ENCODE measurements around the gene IKZF2.

Gene IKZF2

GRCh38 chr2:212984129-212984528, 167.3 kb downstream of the IKZF2 start:
- no peak for DNase-seq
- TF ChIP-seq, protein P1, sequence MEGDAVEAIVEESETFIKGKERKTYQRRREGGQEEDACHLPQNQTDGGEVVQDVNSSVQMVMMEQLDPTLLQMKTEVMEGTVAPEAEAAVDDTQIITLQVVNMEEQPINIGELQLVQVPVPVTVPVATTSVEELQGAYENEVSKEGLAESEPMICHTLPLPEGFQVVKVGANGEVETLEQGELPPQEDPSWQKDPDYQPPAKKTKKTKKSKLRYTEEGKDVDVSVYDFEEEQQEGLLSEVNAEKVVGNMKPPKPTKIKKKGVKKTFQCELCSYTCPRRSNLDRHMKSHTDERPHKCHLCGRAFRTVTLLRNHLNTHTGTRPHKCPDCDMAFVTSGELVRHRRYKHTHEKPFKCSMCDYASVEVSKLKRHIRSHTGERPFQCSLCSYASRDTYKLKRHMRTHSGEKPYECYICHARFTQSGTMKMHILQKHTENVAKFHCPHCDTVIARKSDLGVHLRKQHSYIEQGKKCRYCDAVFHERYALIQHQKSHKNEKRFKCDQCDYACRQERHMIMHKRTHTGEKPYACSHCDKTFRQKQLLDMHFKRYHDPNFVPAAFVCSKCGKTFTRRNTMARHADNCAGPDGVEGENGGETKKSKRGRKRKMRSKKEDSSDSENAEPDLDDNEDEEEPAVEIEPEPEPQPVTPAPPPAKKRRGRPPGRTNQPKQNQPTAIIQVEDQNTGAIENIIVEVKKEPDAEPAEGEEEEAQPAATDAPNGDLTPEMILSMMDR (IDR thresholded peaks at IDR 0.05; ENCODE audit: low read length): no peak
- TF ChIP-seq EZH2phosphoT487 (IDR thresholded peaks at IDR 0.05; ENCODE audit: low read length) (no peak), EZH2 (optimal IDR thresholded peaks at IDR 0.05; ENCODE audit: low read depth, low read length) (no peak)
- H3K4me2 ChIP-seq (ENCODE audit: low read depth, low read length): no peak overlapping the region
- no peaks in the 10 kb centered on the region for H3K79me2 ChIP-seq (ENCODE audit: low read length)
- no peaks in the 10 kb centered on the region for H3K4me1 ChIP-seq (ENCODE audit: low read length)
- H2AFZ ChIP-seq (ENCODE audit: low read length): no peak overlapping the region
- H3K27me3 ChIP-seq (replicated peaks; ENCODE audit: insufficient read depth, low read length): no peaks in the 10 kb centered on the region
- H3K4me3 ChIP-seq (ENCODE audit: low read length): no peak overlapping the region
- no peaks in the 10 kb centered on the region for H3F3A ChIP-seq (ENCODE audit: insufficient read depth, low read length)
- H3K36me3 ChIP-seq (replicated peaks; ENCODE audit: insufficient read depth, low read length): no peaks in the 10 kb centered on the region
- H3K27ac ChIP-seq (ENCODE audit: low read length): no peak overlapping the region
- no peak overlapping the region for H3K9ac ChIP-seq (ENCODE audit: low read length)
- no peaks in the 10 kb centered on the region for H3K9me2 ChIP-seq (replicated peaks; ENCODE audit: insufficient read depth, low read length)
- H3K9me3 ChIP-seq (replicated peaks; ENCODE audit: insufficient read depth, low read length): no peaks in the 10 kb centered on the region
- H4K20me1 ChIP-seq (ENCODE audit: insufficient read depth, low read length): no peaks in the 10 kb centered on the region

- no peaks in the 10 kb centered on the region for H3K36me3 ChIP-seq (replicated peaks; ENCODE audit: insufficient read depth, low read length)
- H3K4me2 ChIP-seq (ENCODE audit: low read depth, low read length): no peak overlapping the region
- no peak for TF ChIP-seq EZH2 (optimal IDR thresholded peaks at IDR 0.05; ENCODE audit: low read depth, low read length)
- TF ChIP-seq, protein P1 (IDR thresholded peaks at IDR 0.05; ENCODE audit: low read length): no peak
- no peak for TF ChIP-seq EZH2phosphoT487 (IDR thresholded peaks at IDR 0.05; ENCODE audit: low read length)
- no peak overlapping the region for H2AFZ ChIP-seq (ENCODE audit: low read length)
- H4K20me1 ChIP-seq (ENCODE audit: insufficient read depth, low read length): no peaks in the 10 kb centered on the region
- H3K4me1 ChIP-seq (ENCODE audit: low read length): no peaks in the 10 kb centered on the region
- no peak overlapping the region for H3K27ac ChIP-seq (ENCODE audit: low read length)
- no peaks in the 10 kb centered on the region for H3K9me2 ChIP-seq (replicated peaks; ENCODE audit: insufficient read depth, low read length)
- no peak overlapping the region for H3K4me3 ChIP-seq (ENCODE audit: low read length)
- no peak for DNase-seq
- H3K79me2 ChIP-seq (ENCODE audit: low read length): no peaks in the 10 kb centered on the region
- no peaks in the 10 kb centered on the region for H3F3A ChIP-seq (ENCODE audit: insufficient read depth, low read length)
- H3K9me3 ChIP-seq (replicated peaks; ENCODE audit: insufficient read depth, low read length): no peaks in the 10 kb centered on the region
- no peaks in the 10 kb centered on the region for H3K27me3 ChIP-seq (replicated peaks; ENCODE audit: insufficient read depth, low read length)
- H3K9ac ChIP-seq (ENCODE audit: low read length): no peak overlapping the region
Measured at GRCh38 chr2:212979799-212980198, 171.6 kb downstream of the IKZF2 start.

DNA sequence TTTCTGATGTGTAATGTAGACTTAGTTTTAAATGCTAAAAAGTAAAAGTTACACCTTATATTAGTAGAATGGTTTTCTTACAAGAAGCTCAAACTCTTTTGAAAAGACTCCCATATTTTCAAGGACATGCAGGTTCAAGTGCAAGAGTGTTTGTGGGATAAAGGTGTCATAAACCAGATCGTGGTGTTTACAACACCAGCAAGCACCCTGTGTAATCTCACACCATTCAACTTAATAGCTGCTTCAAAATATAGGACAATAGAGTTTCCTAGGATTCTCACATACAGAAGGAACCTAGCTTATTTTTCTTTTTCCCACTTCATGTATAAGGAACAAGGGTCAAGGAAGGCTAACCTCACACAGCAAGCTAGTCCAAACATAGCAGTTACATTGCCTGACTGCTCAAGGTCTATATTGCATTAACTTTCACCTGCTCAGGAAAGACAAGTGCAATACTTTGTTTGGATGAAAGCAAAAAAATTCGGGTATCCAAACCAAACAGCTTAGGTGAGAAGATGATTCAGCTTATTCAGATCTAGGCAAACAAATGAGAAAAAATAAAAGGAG, 172.3 kb downstream of the IKZF2 start:
- Histone ChIP-seq H3K9ac (ENCODE audit: low read length) (no peak overlapping the region), H3K79me2 (ENCODE audit: low read length) (no peaks in the 10 kb centered on the region), H3K36me3 (replicated peaks; ENCODE audit: insufficient read depth, low read length) (no peaks in the 10 kb centered on the region), H3K27ac (ENCODE audit: low read length) (no peak overlapping the region), H3K9me2 (replicated peaks; ENCODE audit: insufficient read depth, low read length) (no peaks in the 10 kb centered on the region), H3K9me3 (replicated peaks; ENCODE audit: insufficient read depth, low read length) (no peaks in the 10 kb centered on the region), H3K4me3 (ENCODE audit: low read length) (no peak overlapping the region), H3K4me1 (ENCODE audit: low read length) (no peaks in the 10 kb centered on the region), H3K4me2 (ENCODE audit: low read depth, low read length) (no peak overlapping the region), H3K27me3 (replicated peaks; ENCODE audit: insufficient read depth, low read length) (no peaks in the 10 kb centered on the region), H4K20me1 (ENCODE audit: insufficient read depth, low read length) (no peaks in the 10 kb centered on the region), H3F3A (ENCODE audit: insufficient read depth, low read length) (no peaks in the 10 kb centered on the region), H2AFZ (ENCODE audit: low read length) (no peak overlapping the region)
- no peak for DNase-seq
- TF ChIP-seq, protein P1 (IDR thresholded peaks at IDR 0.05; ENCODE audit: low read length): no peak
- no peak for TF ChIP-seq EZH2phosphoT487 (IDR thresholded peaks at IDR 0.05; ENCODE audit: low read length)
- TF ChIP-seq EZH2 (optimal IDR thresholded peaks at IDR 0.05; ENCODE audit: low read depth, low read length): no peak

Measured in MM.1S (cell line).